ENCODE data around the gene SLC26A1.

SLC26A1 gene, protein sequence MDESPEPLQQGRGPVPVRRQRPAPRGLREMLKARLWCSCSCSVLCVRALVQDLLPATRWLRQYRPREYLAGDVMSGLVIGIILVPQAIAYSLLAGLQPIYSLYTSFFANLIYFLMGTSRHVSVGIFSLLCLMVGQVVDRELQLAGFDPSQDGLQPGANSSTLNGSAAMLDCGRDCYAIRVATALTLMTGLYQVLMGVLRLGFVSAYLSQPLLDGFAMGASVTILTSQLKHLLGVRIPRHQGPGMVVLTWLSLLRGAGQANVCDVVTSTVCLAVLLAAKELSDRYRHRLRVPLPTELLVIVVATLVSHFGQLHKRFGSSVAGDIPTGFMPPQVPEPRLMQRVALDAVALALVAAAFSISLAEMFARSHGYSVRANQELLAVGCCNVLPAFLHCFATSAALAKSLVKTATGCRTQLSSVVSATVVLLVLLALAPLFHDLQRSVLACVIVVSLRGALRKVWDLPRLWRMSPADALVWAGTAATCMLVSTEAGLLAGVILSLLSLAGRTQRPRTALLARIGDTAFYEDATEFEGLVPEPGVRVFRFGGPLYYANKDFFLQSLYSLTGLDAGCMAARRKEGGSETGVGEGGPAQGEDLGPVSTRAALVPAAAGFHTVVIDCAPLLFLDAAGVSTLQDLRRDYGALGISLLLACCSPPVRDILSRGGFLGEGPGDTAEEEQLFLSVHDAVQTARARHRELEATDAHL

GRCh38 chr4:993111-994029, at the start of gene SLC26A1:
Gene SLC26A1, minus strand, starts transcription at chr4:993404. Its CDS starts 1,701 bp downstream, at chr4:991703.
- DNase-seq: peak in 1 of 2 experiments; percentile 55

DNA sequence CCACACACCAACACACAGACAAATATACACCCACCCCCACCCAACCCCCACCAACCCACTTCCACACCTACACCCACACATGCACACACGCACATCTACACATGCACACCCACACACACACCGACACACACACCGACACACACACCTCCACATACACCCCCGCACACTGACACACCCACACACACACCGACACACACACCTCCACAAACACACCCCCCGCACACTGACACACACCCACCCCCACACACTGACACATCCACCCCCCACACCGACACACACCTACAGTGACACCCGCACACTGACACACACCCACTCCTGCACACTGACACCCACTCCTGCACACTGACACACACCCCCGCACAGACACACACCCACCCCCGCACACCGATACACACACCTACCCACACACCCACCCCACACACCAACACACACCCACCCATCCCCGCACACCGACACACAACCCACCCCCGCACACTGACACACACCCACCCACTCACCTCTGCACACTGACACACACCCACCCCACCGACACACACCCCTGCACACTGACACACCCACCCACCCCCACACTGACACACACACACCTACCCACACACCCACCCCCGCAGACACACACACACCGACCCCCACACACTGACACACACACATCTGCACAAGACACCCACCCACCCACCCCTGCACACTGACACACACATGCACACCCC, 49.3 kb upstream of the SLC26A1 start:
- no peak for DNase-seq

- DNase-seq: no peak
Measured at GRCh38 chr4:1041936-1042330, 48.7 kb upstream of the SLC26A1 start.

GRCh38 chr4:1041147-1041935, 48.1 kb upstream of the SLC26A1 start:
- peak in 1 of 2 experiments; percentile 50 for DNase-seq

DNA sequence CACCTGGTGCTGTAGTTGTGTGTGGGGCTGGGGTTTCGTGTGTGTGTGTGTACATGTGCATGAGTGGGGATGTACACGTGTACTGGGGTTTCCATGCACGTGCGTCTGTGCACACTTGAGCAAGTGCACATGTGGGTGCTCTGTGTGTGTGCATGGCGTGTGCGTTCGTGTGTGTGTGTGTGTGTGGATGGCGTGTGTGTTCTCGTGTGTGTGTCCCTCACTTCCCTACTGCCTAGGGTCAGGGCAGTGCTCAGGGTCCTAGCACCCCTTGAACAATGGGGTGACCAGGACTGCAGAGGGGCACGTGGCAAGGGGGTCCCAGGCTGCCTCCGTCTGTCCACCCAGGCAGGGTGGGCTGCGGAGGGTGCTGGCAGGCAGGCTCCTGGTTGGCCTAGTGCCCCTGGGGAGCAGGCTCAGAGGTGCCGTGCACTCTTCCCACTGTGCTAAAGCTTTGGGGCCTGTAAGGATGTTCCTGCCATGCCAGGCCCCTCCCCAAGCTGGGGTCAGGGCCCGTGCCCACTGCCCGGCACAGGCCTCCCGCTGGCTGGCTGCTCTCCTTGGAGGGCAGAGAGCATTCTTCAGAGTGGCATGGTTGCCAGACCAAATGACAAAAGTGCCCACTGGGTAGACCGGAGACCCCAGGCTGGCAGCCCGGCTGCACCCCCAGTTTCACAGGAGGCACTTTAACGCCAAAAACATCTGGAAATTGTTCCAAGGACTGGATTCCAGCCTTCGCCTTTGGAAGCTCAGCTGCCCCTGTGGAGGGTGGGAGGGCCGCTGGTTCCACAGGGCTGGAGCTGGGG, 47.3 kb upstream of the SLC26A1 start:
- no peak for DNase-seq

DNA sequence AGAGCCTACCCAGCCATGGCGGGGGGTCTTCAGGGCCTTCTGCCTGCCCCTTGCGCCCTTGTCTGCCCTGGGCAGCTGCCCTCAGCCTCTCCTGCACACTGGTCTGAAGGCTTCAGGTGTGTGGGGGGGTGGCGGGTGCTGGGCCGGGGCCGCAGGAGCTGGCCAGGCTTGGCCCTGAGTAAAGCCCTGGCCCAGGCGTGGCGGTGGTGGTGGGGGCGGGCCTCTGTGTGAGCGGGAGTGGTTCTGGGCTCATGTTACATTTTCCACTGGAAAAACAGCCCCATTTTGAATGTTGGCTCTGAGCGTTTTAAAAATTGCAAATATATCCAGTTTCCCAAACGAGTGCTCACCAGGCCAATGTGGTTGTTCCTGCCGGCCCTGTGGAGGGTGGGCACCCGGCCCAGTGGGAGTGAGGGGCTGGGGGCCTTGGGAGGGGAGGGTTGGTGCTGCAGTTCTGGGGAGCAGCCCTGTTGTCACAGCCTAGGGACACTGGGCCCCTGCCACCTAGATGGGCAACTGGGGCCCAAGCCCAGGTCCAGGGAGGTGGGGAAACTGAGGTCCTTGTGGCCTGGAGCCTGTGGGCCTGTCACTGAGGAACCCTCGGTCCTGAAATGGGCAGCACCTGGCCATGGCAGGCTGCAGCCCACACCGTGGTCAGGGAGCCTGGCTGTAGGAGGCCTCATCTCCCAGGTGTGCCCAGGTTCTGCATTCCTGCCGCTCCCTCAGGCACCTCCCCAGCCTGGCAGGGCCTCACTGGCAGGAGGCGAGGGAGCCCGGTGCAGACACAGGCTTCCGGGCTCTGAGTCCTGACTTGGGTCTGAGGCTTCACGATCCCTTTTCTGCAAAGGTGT, 46.5 kb upstream of the SLC26A1 start:
- DNase-seq: peak; percentile 34 to 82

- peak in 1 of 2 experiments; percentile 32 for DNase-seq
Measured at GRCh38 chr4:1038948-1039492, 45.8 kb upstream of the SLC26A1 start.

DNA sequence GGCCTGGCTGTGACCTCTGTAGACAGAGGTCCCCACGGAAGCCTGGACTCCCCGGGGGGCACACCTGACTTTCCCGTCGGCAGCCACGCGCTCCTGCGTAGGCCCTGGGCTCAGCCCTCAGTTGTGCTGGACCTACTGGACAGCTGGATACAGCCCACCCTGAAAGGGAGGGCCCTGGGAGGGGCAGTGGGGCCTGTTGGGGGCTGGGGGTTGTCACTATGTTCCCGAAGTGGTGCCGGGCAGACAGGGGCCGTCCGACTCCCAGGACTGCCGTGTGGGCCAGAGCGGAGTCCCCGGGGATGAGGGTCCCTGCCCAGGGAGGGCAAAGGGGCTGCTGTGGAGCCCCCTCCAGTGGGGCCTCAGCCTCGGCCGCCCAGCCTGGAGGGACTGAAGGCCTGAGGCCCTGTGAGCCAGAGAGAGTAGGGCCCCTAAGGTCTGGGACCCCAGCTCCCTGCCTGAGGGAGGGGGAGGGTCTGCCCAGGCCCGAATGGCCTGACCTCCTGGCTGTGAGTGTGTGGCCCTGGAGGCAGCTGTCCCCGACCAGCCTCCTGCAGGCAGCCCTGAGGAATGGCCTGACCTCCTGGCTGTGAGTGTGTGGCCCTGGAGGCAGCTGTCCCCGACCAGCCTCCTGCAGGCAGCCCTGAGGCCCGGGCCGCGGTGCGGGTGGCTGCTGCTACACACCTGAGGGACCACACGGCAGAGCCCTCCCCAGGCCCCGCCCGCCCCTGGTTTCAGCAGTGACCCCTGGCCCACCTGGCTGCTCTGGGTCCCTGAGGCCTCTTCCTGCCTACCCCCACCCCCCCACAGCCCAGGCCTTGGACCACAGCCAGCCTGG, 44.0 kb upstream of the SLC26A1 start:
- DNase-seq: no peak

DNA sequence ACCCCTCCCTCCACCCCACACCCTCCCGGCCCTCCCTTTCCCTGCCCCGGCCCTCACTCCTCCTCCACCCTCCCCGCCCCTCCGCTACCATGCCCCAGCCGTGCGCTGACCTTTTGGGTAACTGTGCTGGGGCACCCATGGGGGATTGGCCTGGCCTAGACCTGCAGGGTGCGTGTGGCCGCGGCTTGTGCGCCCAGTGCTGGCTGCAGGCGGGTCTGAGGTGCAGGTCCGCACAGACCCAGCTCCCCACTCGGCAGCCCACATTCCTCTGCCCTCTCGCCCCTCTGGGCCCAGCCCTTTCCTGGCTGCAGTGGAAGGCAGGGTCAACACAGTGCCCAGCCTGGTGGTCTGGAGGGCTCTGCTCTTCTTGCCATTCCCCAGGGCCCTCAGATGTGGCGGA, 42.9 kb upstream of the SLC26A1 start:
- DNase-seq: no peak

DNA sequence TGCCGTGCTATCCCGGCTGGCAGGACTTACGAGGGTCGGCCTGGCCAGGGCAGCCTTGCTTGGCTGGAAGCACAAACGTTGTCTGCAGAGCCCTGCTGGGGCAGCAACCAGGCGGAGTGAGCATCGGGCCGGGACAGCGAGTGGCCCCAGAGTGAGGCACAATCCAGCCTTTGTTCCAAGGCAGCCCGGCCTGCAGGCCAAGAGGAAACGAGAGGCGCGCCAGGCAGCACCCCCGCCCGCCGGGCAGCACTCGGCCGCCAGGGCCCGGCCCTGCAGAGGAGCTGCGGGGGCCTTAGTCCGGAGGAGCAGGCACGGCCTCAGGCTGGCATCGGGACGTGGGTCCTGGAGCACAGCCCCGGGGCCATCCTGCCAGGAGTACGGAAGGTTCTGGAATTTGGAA, 42.3 kb upstream of the SLC26A1 start:
- DNase-seq: peak in 1 of 2 experiments; percentile 79

DNA sequence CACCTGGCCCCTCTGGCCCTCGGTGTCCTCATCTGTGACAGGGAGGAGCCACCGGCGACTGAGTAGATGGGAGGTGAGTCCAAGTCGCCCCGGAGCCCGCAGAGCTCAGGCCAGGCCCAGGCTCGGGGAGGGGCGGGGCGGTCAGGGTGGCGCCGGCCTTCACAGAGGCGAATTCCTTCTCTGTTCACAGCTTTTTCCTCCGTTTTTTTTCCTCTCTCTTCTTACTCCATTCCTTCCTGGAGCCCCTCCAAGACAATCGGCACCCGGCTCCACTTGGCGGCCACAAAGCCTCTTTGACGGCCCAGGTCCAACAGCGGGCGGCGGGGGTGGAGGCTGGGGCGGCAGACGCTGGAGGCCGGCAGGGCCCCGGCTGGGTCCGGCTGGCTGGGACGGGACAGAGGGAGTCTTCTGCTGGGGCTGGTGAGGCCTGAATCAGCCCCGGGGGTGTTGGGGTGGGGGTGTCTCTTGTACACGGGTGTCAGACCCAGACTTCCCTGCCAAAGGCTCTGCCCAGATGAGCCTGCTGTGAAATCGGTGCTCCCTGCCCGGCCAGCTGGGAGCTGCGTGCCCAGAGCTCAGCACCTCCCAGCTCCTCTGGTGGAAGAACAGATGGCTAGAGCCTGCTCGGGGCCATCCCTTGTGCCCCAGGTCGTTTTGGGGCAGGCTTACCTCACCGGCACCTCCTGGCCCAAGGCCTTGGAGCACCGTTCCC, 40.8 kb upstream of the SLC26A1 start:
- DNase-seq: no peak

GRCh38 chr4:1032861-1033260, 39.7 kb upstream of the SLC26A1 start:
- DNase-seq: no peak

DNA sequence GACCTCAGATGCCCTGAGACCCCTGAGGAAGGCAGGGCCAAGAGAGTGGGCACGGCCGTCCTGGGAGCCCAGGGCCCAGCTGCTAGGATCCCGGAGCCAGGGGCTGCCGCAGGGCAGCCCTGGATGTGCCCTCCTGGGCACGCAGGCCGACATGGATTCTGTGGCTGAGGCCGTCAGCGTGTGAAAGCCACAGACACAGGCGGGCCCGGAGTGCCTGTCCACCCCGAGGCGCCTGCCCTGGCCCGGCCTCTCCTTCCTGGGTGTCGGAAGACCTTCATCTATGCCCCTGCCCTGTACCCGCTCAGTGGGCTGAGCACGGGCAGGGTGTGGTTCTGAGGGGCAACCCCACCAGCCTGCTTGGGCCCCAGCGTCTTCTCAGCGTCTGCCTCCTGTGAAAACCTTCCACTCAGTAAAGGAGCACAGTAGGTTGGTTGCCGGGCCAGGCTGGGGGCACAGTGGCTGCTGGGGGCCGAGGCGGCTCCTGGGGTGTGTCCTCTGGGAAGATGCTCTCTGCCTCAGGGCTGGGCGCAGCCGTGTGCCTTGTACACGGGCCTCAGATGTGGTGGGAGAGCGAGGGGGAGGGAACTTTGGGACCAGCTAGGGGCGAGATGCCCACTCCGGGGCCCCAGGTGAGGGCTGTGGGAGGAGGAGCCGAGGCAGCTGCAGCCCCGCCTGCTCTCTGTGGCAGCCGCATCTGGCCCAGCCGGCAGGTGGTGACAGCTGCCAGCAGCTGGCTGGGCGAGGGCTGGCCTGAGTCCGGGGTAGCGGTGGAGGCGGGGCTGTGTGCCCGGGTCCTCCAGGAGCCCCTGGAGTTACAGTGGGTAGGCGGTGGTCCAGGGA, 39.0 kb upstream of the SLC26A1 start:
- DNase-seq: peak in 1 of 2 experiments; percentile 64

- DNase-seq: no peak
Measured at GRCh38 chr4:1031346-1031745, 38.1 kb upstream of the SLC26A1 start.

DNA sequence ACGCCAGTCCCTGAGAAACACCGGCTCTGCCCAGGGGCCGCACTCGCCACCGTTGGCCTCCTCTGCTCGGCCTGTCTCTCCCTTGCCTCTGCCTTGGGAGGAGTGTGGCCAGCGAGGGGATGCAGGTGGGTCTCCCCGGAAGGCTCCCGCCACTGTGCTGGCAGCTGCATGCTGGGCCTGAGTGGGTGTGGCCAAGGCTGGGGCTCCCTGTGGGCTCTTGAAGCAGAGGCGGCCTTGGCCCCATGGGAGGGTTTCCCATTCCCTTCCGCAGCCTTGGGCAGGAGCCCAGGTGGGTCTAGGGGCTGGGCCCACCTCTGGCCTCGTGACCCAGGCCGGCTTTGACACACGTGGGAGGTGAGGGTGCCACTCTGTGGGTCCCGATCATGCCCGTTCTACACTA, 37.4 kb upstream of the SLC26A1 start:
- DNase-seq: peak in 1 of 2 experiments; percentile 69

GRCh38 chr4:1030031-1030430, 36.8 kb upstream of the SLC26A1 start:
- peak; percentile 43 to 80 for DNase-seq

- no peak for DNase-seq
Measured at GRCh38 chr4:1029529-1029928, 36.3 kb upstream of the SLC26A1 start.

Data from NCI-H526 (cell line).